ENCODE results near the gene ZDHHC1.

Gene ZDHHC1

DNA sequence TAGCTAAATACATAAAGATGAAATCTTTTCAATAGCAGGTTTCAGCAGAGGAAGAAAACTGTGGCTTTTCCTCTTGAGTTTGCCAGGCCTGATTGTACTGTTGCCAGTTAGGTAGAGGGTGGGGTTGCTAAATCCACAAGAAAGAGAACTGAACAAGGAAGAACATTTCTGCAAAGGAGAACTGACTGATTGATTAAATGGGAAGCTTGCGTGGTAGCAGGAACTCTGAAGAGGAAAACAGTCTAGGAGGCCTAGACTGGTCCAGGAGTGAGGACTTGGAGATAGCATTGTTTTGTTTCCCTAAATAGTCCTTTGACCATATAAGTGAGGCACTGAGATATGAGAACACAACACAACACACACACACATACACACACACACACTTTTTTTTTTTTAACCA is 70.9 kb downstream of the ZDHHC1 start (continued):
- TF ChIP-seq, protein P1, sequence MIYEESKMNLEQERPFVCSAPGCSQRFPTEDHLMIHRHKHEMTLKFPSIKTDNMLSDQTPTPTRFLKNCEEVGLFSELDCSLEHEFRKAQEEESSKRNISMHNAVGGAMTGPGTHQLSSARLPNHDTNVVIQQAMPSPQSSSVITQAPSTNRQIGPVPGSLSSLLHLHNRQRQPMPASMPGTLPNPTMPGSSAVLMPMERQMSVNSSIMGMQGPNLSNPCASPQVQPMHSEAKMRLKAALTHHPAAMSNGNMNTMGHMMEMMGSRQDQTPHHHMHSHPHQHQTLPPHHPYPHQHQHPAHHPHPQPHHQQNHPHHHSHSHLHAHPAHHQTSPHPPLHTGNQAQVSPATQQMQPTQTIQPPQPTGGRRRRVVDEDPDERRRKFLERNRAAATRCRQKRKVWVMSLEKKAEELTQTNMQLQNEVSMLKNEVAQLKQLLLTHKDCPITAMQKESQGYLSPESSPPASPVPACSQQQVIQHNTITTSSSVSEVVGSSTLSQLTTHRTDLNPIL (CRISPR knock-in tag; IDR thresholded peaks at IDR 0.05; ENCODE audit: low read depth) = no peak
- TF ChIP-seq ZFP3 (CRISPR knock-in tag; IDR thresholded peaks at IDR 0.05) = no peak

Data from SK-N-SH treated with all-trans-retinoic acid at 6 μM for 48 hours (cell line).